GM18511 (cell line): ENCODE results near the gene CBX8.

ENCODE experiments used
- ATAC-seq: cut with Tn5 transposase; IDR thresholded peaks from one replicate; pipeline ENCODE4 v1.9.1; 2021; ENCODE audit warnings: mild to moderate bottlenecking, moderate library complexity; ENCODE audit not compliant: unreplicated experiment

Gene CBX8

GRCh38 chr17:79796763-79797491 lies at the start of gene CBX8:
CBX8 (minus strand) TSS chr17:79797077; CDS start chr17:79796998, 79 bp downstream.
- peak; percentile 87 for ATAC-seq

GRCh38 chr17:79845601-79845949 lies 48.7 kb upstream of the CBX8 start:
- no peak for ATAC-seq

- no peak for ATAC-seq
Measured at GRCh38 chr17:79844869-79845600, 48.2 kb upstream of the CBX8 start.

- no peak for ATAC-seq
Measured at GRCh38 chr17:79843816-79844800, 47.2 kb upstream of the CBX8 start.

DNA sequence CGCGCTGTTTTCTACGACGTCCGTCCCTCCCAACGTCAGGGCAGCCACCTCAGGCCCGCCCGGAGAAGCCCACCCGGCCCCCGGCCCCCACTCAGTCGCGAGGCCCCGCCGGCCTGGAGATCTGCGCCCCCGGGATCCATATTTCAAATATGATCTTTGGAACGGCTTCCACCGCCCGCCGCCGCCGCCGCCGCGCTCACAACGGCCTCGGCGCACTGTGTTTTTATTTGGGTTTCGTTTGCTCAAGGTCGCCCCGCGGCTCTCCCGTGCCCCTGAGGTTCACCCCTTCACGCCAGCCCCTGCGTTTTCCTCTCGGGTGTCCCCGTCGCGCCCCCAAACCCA lies 46.6 kb upstream of the CBX8 start:
- no peak for ATAC-seq

- ATAC-seq = no peak
Measured at GRCh38 chr17:79842656-79843473, 46.0 kb upstream of the CBX8 start.

DNA sequence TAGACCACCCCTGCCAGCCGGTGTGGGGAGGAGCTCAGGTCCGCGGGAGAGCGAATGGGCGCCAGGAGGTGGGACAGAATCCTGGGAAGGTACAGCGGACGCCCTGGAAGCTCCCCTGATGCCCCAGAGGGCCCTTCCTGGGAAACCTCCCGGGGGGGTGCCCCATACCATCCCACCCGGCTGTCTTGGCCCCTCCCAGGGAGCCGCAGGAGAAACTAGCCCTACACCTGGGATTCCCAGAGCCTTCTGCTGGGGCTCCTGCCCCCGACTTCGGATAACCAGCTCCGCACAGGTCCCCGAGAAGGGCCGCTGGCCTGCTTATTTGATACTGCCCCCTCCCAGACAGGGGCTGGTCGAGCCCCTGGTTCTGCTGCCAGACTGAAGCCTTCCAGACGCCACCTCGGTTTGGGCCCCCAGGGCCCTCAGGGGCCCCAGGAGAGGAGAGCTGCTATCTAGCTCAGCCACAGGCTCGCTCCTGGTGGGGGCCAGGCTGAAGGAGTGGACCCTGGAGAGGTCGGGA lies 45.3 kb upstream of the CBX8 start:
- ATAC-seq = no peak

- ATAC-seq = no peak
Measured at GRCh38 chr17:79841369-79842135, 44.7 kb upstream of the CBX8 start.

GRCh38 chr17:79840989-79841286 lies 44.1 kb upstream of the CBX8 start:
- ATAC-seq = no peak

DNA sequence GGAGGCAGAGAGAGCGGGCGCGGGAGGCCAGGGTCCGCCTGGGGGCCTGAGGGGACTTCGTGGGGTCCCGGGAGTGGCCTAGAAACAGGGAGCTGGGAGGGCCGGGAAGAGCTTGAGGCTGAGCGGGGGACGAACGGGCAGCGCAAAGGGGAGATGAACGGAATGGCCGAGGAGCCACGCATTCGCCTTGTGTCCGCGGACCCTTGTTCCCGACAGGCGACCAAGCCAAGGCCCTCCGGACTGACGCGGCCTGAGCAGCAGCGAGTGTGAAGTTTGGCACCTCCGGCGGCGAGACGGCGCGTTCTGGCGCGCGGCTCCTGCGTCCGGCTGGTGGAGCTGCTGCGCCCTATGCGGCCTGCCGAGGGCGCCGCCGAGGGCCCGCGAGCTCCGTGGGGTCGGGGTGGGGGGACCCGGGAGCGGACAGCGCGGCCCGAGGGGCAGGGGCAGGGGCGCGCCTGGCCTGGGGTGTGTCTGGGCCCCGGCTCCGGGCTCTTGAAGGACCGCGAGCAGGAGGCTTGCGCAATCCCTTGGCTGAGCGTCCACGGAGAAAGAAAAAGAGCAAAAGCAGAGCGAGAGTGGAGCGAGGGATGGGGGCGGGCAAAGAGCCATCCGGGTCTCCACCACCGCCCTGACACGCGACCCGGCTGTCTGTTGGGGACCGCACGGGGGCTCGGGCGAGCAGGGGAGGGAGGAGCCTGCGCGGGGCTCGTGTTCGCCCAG lies 43.6 kb upstream of the CBX8 start:
- no peak for ATAC-seq

- ATAC-seq = peak; percentile 59
Measured at GRCh38 chr17:79839356-79840268, 42.7 kb upstream of the CBX8 start, which contains the start of gene CBX4. CBX4 (minus strand) TSS chr17:79839440; CDS start chr17:79839251, 189 bp downstream.

DNA sequence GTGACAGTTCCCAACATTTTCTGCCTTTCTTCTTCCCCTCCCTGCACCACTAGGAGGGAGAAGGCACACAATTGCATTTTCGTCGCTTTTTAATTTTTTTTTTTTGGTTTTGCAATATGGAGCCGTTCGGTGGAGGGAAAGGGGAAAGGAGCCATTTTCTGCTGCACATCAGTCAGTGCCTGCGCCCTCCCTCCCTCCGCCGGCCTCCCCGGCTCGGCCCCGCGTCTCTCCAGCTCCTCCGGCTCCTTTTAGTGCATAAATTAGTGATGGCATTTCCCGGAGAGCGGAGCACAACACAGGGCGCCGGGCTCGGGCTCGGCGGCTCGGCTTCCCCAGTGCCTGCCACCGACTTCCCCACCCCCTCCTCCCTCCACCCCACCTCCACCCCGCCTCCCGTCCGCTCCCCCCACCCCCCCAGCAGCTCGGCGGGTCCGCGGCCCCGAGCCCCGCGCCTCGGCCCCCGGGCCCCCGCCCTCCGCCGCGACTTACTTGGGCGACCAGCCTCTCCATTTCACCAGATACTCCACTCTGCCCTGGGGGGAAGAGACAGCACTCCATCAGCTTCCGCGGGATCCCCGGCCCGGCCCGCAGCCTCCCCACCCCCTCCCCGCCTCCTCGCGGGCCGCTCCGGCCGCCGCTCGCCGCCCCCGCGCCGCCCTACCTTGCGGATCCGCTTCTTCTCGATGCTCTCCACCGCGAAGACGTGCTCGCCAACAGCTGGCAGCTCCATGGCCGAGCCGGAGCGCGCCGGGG lies 41.8 kb upstream of the CBX8 start:
- ATAC-seq = peak; percentile 20

GRCh38 chr17:79837888-79838521 lies 41.1 kb upstream of the CBX8 start:
- ATAC-seq = no peak

- ATAC-seq = no peak
Measured at GRCh38 chr17:79836972-79837887, 40.4 kb upstream of the CBX8 start.

GRCh38 chr17:79836510-79836971 lies 39.7 kb upstream of the CBX8 start:
- no peak for ATAC-seq
